ENCODE measurements around the gene BRMS1L. TPM values are rescaled to one million over a fixed set of nuclear protein-coding genes. Genes with fewer than 3 reads are reported as not detected.

The BRMS1L gene
- total and polyA plus RNA-seq, 2 of the 13 experiments (the other 11 are each of a cell fraction or from before 2014, with no cell fraction given), result 21.1 to 23.8 TPM

GRCh38 chr14:35881280-35881679 is 55.1 kb downstream of the BRMS1L start (continued):
- TF ChIP-seq FOXK2 (IDR thresholded peaks at IDR 0.05) (no peak), ZNF883 (CRISPR knock-in tag; IDR thresholded peaks at IDR 0.05; ENCODE audit: not compliant biosample characterization) (peak; percentile 29)

- peak; percentile 83 for ATAC-seq
- Histone ChIP-seq H3K27ac (ENCODE audit: extremely low read length, insufficient read depth, low read length) (no peak overlapping the region), H3K4me1 (ENCODE audit: insufficient read depth, low read length) (peaks cover 5% of the 10 kb centered on the region; the same call in 1 of the 2 replicates), H3K79me2 (ENCODE audit: insufficient read depth, low read length) (no peaks in the 10 kb centered on the region), H3K4me2 (ENCODE audit: low read depth, low read length) (peak overlapping the region; percentile 44), H3K4me3 (replicated peaks in 1 of 3; ENCODE audit: insufficient read depth in 1 of 3, low read depth in 2 of 3, low read length in 3 of 3) (no peak overlapping the region), H2AFZ (ENCODE audit: low read length) (peak overlapping the region; percentile 30), H3K27me3 (ENCODE audit: control insufficient read depth in 1 of 2, insufficient read depth in 2 of 2, low read length in 2 of 2) (no peaks in the 10 kb centered on the region; a peak in 1 of 5 replicates), H4K20me1 (ENCODE audit: insufficient read depth, low read length) (no peaks in the 10 kb centered on the region), H3K9ac (ENCODE audit: insufficient read depth, low read depth, low read length) (no peak overlapping the region), H3K36me3 (replicated peaks in 1 of 2; ENCODE audit: control insufficient read depth in 1 of 2, insufficient read depth in 2 of 2, low read length in 2 of 2) (no peaks in the 10 kb centered on the region), H3K9me3 (ENCODE audit: low read length) (no peaks in the 10 kb centered on the region)
- POLR2A ChIA-PET, result no interaction called here
- CTCF ChIA-PET (ENCODE audit: low intra/inter-chr PET ratio, low total read pairs), result interaction anchor here (1.2 to 2.0 kb wide), 4 partner anchors 62 to 721 kb away, joined by 3 to 7 read pairs (median 4); no protein-coding TSS in a partner anchor
- intact Hi-C loops (cut with micrococcal nuclease; ENCODE audit: unreplicated experiment) (loop anchor here (1.0 to 2.0 kb wide), 4 partner anchors 186 to 721 kb away; no protein-coding TSS in a partner anchor), in situ Hi-C loops (cut with HindIII; ENCODE audit: extremely low pct_ligation_motif_present, low pct_unique_long_range_greater_than_20kb) (no loop called here)
- peak; percentile 44 for FAIRE-seq
- peak; percentile 50 for DNase-seq (ENCODE audit: low spot score)
- 15% methylated on average over 7 of the region's 7 CpGs for WGBS (ENCODE audit: low lambda C conversion rate)
- no TSS peak for BruUV-seq (replicated peaks)
- TF ChIP-seq HES4 (CRISPR knock-in tag; IDR thresholded peaks at IDR 0.05; ENCODE audit: borderline replicate concordance) (no peak), DRAP1 (CRISPR knock-in tag; IDR thresholded peaks at IDR 0.05) (0 out of 2 replicates have a peak, but pooled peaks have one; percentile 26), ZFP36L1 (CRISPR knock-in tag; IDR thresholded peaks at IDR 0.05) (no peak), ZFP90 (CRISPR knock-in tag; IDR thresholded peaks at IDR 0.05; ENCODE audit: borderline replicate concordance) (no peak), ZNF24 (IDR thresholded peaks at IDR 0.05) (no peak), STAG1 (CRISPR knock-in tag; IDR thresholded peaks at IDR 0.05) (peak; percentile 58), ZNF451 (CRISPR knock-in tag; IDR thresholded peaks at IDR 0.05) (no peak), ZNF18 (CRISPR knock-in tag; IDR thresholded peaks at IDR 0.05; ENCODE audit: insufficient replicate concordance) (peak; percentile 38), SMC3 (IDR thresholded peaks at IDR 0.05; ENCODE audit: low read length) (peak; percentile 69), MIXL1 (CRISPR knock-in tag; IDR thresholded peaks at IDR 0.05) (0 out of 2 replicates have a peak, but pooled peaks have one; percentile 10), MTA3 (CRISPR knock-in tag; IDR thresholded peaks at IDR 0.05) (no peak), KLF9 (CRISPR knock-in tag; IDR thresholded peaks at IDR 0.05; ENCODE audit: low read depth) (0 out of 2 replicates have a peak, but pooled peaks have one; percentile 21), BCL3 (CRISPR knock-in tag; IDR thresholded peaks at IDR 0.05) (peak; percentile 22; the same call in 1 of the 2 replicates), ZNF280D (CRISPR knock-in tag; IDR thresholded peaks at IDR 0.05) (0 out of 2 replicates have a peak, but pooled peaks have one; percentile 18), RXRA (CRISPR knock-in tag; IDR thresholded peaks at IDR 0.05) (no peak), XRCC5 (optimal IDR thresholded peaks at IDR 0.05; ENCODE audit: low read length) (peak; percentile 75)
These were observed 57.6 kb downstream of the BRMS1L start for GRCh38 chr14:35883677-35884293.

Measured in HepG2 (cell line).